H1 (cell line): Measurements from ENCODE around the gene SLC6A12. TPM values are rescaled to one million over a fixed set of nuclear protein-coding genes. Genes with fewer than 3 reads are reported as not detected.
A peak's percentile ranks its signal among the peaks of the same experiment; 100 is the strongest.

ENCODE experiments used
- CTCF ChIA-PET: fragments of 300-600 bp; sonication (Branson Sonifier 250); formaldehyde crosslinking; loops from one replicate; lab custom pipeline; 2021; ENCODE audit not compliant: partially characterized antibody; lab: Charles Lee
- POLR2A ChIA-PET: fragments of 300-600 bp; sonication (Branson Sonifier 250); formaldehyde crosslinking; loops from one replicate; lab custom pipeline; 2021; ENCODE audit warnings: inconsistent platforms; ENCODE audit not compliant: partially characterized antibody; lab: Charles Lee
- DNase-seq, 2 experiments: peaks; one replicate each; pipeline versions ENCODE4 v3.0.0 to v3.0.0-alpha.2; 2010 to 2022; ENCODE audit warnings: low spot score in 2 of 2, low read depth in 1 of 2, mixed read lengths in 1 of 2
- FAIRE-seq: peaks from 2 replicates; lab custom pipeline; 2011; peaks lifted over from hg19 to GRCh38; lab: Jason Lieb, UNC
- H2AFZ ChIP-seq: 2 replicates; pipeline ENCODE4 v1.8.1; 2012; ENCODE audit warnings: low read length, inconsistent platforms
- H2AK5ac ChIP-seq: 2 replicates; pipeline ENCODE4 v1.6.1; 2013; ENCODE audit warnings: low read depth, low read length
- H2BK120ac ChIP-seq: replicated peaks from 2 replicates; pipeline ENCODE3; 2013; ENCODE audit warnings: low read depth, low read length, inconsistent platforms
- H2BK12ac ChIP-seq: 2 replicates; pipeline ENCODE4 v1.6.1; 2013; ENCODE audit warnings: low read depth, low read length
- H2BK15ac ChIP-seq: 2 replicates; pipeline ENCODE4 v1.6.1; 2013; ENCODE audit warnings: low read length
- H2BK20ac ChIP-seq: 2 replicates; pipeline ENCODE4 v1.6.1; 2013; ENCODE audit warnings: low read length
- H2BK5ac ChIP-seq: 2 replicates; pipeline ENCODE4 v1.6.1; 2013; ENCODE audit warnings: low read depth, low read length
- H3K14ac ChIP-seq: 2 replicates; pipeline ENCODE4 v1.6.1; 2013; ENCODE audit warnings: inconsistent platforms; ENCODE audit not compliant: insufficient read length
- H3K18ac ChIP-seq: 2 replicates; pipeline ENCODE4 v1.6.1; 2013; ENCODE audit warnings: low read length; ENCODE audit errors: extremely low read depth
- H3K23ac ChIP-seq: 2 replicates; pipeline ENCODE4 v1.6.1; 2013; ENCODE audit warnings: inconsistent platforms; ENCODE audit not compliant: insufficient read length
- H3K23me2 ChIP-seq: 2 replicates; pipeline ENCODE4 v1.6.1; 2013; ENCODE audit warnings: low read depth, low read length
- H3K27ac ChIP-seq: 2 replicates; pipeline ENCODE4 v1.6.1; 2011; ENCODE audit warnings: low read depth, low read length, inconsistent platforms
- H3K27me3 ChIP-seq, 4 experiments: replicated peaks in 1 of 4; 1 replicate in 1 of 4; 2 replicates in 3 of 4; pipeline versions ENCODE4 v1.6.1 to v1.8.1; 2011 to 2013; ENCODE audit warnings: low read length in 3 of 4, mild to moderate bottlenecking in 3 of 4, inconsistent platforms in 2 of 4, mixed read lengths in 2 of 4, moderate library complexity in 1 of 4; ENCODE audit not compliant: control insufficient read depth in 3 of 4, insufficient read depth in 3 of 4; ENCODE audit errors: extremely low read depth in 1 of 4
- H3K36me3 ChIP-seq, 4 experiments: 2 replicates each; pipeline versions ENCODE4 v1.6.1 to v1.8.1; 2011 to 2013; ENCODE audit warnings: mild to moderate bottlenecking in 4 of 4, low read length in 3 of 4, moderate library complexity in 2 of 4, control low read depth in 1 of 4, inconsistent platforms in 1 of 4; ENCODE audit not compliant: insufficient read depth in 4 of 4, control insufficient read depth in 2 of 4
- H3K4ac ChIP-seq: replicated peaks from 2 replicates; pipeline ENCODE3; 2013; ENCODE audit warnings: low read length, low read depth, mixed read lengths, inconsistent platforms; ENCODE audit not compliant: insufficient read length
- H3K4me1 ChIP-seq, 4 experiments: replicated peaks in 1 of 4; 1 replicate in 1 of 4; 2 replicates in 3 of 4; pipeline versions ENCODE4 v1.6.1 to v1.8.1; 2011 to 2013; ENCODE audit warnings: low read length in 3 of 4, inconsistent platforms in 2 of 4, mixed read lengths in 1 of 4; ENCODE audit not compliant: insufficient read depth in 4 of 4, control insufficient read depth in 3 of 4
- H3K4me2 ChIP-seq, 2 experiments: 2 replicates each; pipeline versions ENCODE4 v1.6.1 to v1.8.1; 2011 to 2013; ENCODE audit warnings: low read depth in 2 of 2, low read length in 2 of 2, control low read depth in 1 of 2, inconsistent platforms in 1 of 2, mild to moderate bottlenecking in 1 of 2; ENCODE audit not compliant: insufficient read depth in 1 of 2
- H3K4me3 ChIP-seq, 4 experiments: fragments of 200-600, 300-600 bp in 1 of 4; sonication (generic), shearing (Covaris generic), sonication (Bioruptor Twin) in 1 of 4; 2 replicates each; pipeline versions ENCODE4 v1.5.1 to v1.8.1; 2011 to 2016; ENCODE audit warnings: low read length in 4 of 4, low read depth in 3 of 4, control low read depth in 2 of 4, inconsistent platforms in 2 of 4, mild to moderate bottlenecking in 2 of 4, mixed read lengths in 1 of 4, moderate library complexity in 1 of 4; ENCODE audit not compliant: insufficient read depth in 2 of 4; ENCODE audit errors: extremely low read depth in 1 of 4
- H3K56ac ChIP-seq: replicated peaks from 2 replicates; pipeline ENCODE3; 2013; ENCODE audit warnings: low read depth, mild to moderate bottlenecking, mixed read lengths, low read length, inconsistent platforms; ENCODE audit not compliant: insufficient read length
- H3K79me1 ChIP-seq: 2 replicates; pipeline ENCODE4 v1.6.1; 2013; ENCODE audit warnings: low read depth, low read length, control low read depth
- H3K79me2 ChIP-seq, 2 experiments: 2 replicates each; pipeline versions ENCODE4 v1.6.1 to v1.8.1; 2012 to 2013; ENCODE audit warnings: low read length in 2 of 2, mild to moderate bottlenecking in 2 of 2, inconsistent platforms in 1 of 2; ENCODE audit not compliant: insufficient read depth in 2 of 2, control insufficient read depth in 1 of 2
- H3K9ac ChIP-seq, 4 experiments: replicated peaks in 1 of 4; 1 replicate in 1 of 4; 2 replicates in 3 of 4; pipeline versions ENCODE4 v1.6.1 to v1.8.1; 2011 to 2013; ENCODE audit warnings: low read depth in 3 of 4, low read length in 3 of 4, control low read depth in 2 of 4, mild to moderate bottlenecking in 2 of 4, moderate library complexity in 2 of 4, inconsistent platforms in 1 of 4; ENCODE audit errors: extremely low read depth in 1 of 4
- H3K9me3 ChIP-seq, 2 experiments: 2 replicates each; pipeline versions ENCODE4 v1.6.1 to v1.8.1; 2012 to 2013; ENCODE audit warnings: mild to moderate bottlenecking in 2 of 2, moderate library complexity in 2 of 2, control low read depth in 1 of 2, inconsistent platforms in 1 of 2, low read depth in 1 of 2, low read length in 1 of 2, mixed read lengths in 1 of 2; ENCODE audit not compliant: insufficient read depth in 2 of 2
- H4K20me1 ChIP-seq, 2 experiments: replicated peaks in 1 of 2; 2 replicates each; pipeline versions ENCODE3 to v1.8.1; 2011 to 2013; ENCODE audit warnings: inconsistent platforms in 2 of 2, low read length in 2 of 2, mild to moderate bottlenecking in 1 of 2; ENCODE audit not compliant: insufficient read depth in 2 of 2, control insufficient read depth in 1 of 2
- H4K5ac ChIP-seq: 2 replicates; pipeline ENCODE4 v1.6.1; 2013; ENCODE audit warnings: low read length, low read depth, mixed read lengths, inconsistent platforms; ENCODE audit not compliant: insufficient read length
- H4K8ac ChIP-seq: 2 replicates; pipeline ENCODE4 v1.8.0; 2013; ENCODE audit warnings: mild to moderate bottlenecking, moderate library complexity, low read length, inconsistent platforms; ENCODE audit not compliant: insufficient read depth; ENCODE audit errors: extremely low read depth
- H4K91ac ChIP-seq: replicated peaks from 2 replicates; pipeline ENCODE3; 2013; ENCODE audit warnings: low read length, mixed read lengths, inconsistent platforms; ENCODE audit not compliant: insufficient read length
- ASH2L ChIP-seq: fragments of 200-600, 300-600 bp; sonication (generic); IDR thresholded peaks from one replicate; pipeline ENCODE4 v1.7.1; 2017; ENCODE audit warnings: low read length
- ATF3 ChIP-seq: IDR thresholded peaks from 2 replicates; pipeline ENCODE4 v1.6.1; 2011; ENCODE audit warnings: low read depth, mild to moderate bottlenecking, low read length; ENCODE audit not compliant: insufficient read depth
- CBX5 ChIP-seq: fragments of 300-800, 300-1000 bp; sonication (generic); IDR thresholded peaks from 2 replicates; pipeline ENCODE4 v1.7.1; 2016; ENCODE audit warnings: antibody characterized with exemption, low read length, low read depth
- CEBPB ChIP-seq: IDR thresholded peaks from 2 replicates; pipeline ENCODE4 v1.6.1; 2012; ENCODE audit warnings: low read depth, low read length
- CREB1 ChIP-seq: IDR thresholded peaks from 2 replicates; pipeline ENCODE4 v1.6.1; 2012; ENCODE audit warnings: inconsistent platforms
- GABPA ChIP-seq: IDR thresholded peaks from 2 replicates; pipeline ENCODE4 v1.6.1; 2011; ENCODE audit warnings: mild to moderate bottlenecking, low read length, moderate library complexity, borderline replicate concordance; ENCODE audit not compliant: insufficient read depth
- MAX ChIP-seq: IDR thresholded peaks from 2 replicates; pipeline ENCODE4 v1.6.1; 2012; ENCODE audit warnings: inconsistent platforms
- PHF8 ChIP-seq: fragments of 200-600 bp; sonication (generic); conservative IDR thresholded peaks from 2 replicates; pipeline ENCODE4 v1.7.1; 2012; ENCODE audit warnings: low read depth, mild to moderate bottlenecking, inconsistent platforms, low read length, moderate library complexity
- POU5F1 ChIP-seq: IDR thresholded peaks from 2 replicates; pipeline ENCODE4 v1.6.1; 2011; ENCODE audit warnings: low read depth, mild to moderate bottlenecking, low read length, moderate library complexity
- RBBP5 ChIP-seq: IDR thresholded peaks from 2 replicates; pipeline ENCODE4 v1.7.1; 2012; ENCODE audit warnings: low read depth, mild to moderate bottlenecking, inconsistent platforms, low read length, moderate library complexity, borderline replicate concordance
- TBP ChIP-seq: IDR thresholded peaks from 2 replicates; pipeline ENCODE4 v1.6.1; 2011; ENCODE audit warnings: low read depth, low read length, improper control_type of control experiment
- WGBS, 2 experiments: shearing (Covaris generic) in 1 of 2; methylation state at CpG; one replicate each; pipeline versions ENCODE4 v1.1.6 to v1.1.7; 2013 to 2015; ENCODE audit warnings: low lambda C conversion rate in 2 of 2, mixed read lengths in 2 of 2, inconsistent platforms in 1 of 2, low coverage in 1 of 2, missing lambda C conversion rate in 1 of 2; ENCODE audit not compliant: insufficient replicate concordance in 2 of 2, insufficient coverage in 1 of 2, insufficient read length in 1 of 2; ENCODE audit errors: extremely low coverage in 1 of 2, missing lambda C conversion rate in 1 of 2; 5-methylcytosine and 5-hydroxymethylcytosine counted together
- polyA plus RNA-seq, 7 experiments: library from polyadenylated mRNA; depleted of rRNA in 3 of 7; stranded (reverse) in 5 of 7; unstranded in 2 of 7; fragments of >200 nt in 5 of 7; fragments of 200-250 nt in 2 of 7; gene quantifications; 1 replicate in 5 of 7; 2 replicates in 1 of 7; 4 replicates in 1 of 7; pipeline versions ENCODE4 v1.2.1 to v1.2.3, GENCODE V29; 2011 to 2013; ENCODE audit warnings: missing spikeins in 2 of 7, mixed read lengths in 2 of 7
- total RNA-seq: library from RNA; stranded (reverse); fragmentation: NEBNext Ultra II Directional; extraction: Animal tissue kit (Norgen Biotek cat#: 25700); gene quantifications from 2 replicates; pipeline ENCODE4 v1.2.1, GENCODE V29; 2021

Gene SLC6A12
- total and polyA plus RNA-seq, 2 of the 8 experiments (the other 6 are each of a cell fraction or from before 2014, with no cell fraction given) = 0.70 to 1.1 TPM

GRCh38 chr12:188910-189621 is 24.9 kb downstream of the SLC6A12 start:
- peak overlapping the region; percentile 80 for H4K91ac ChIP-seq
- H3K23ac ChIP-seq = no peak overlapping the region
- no peak overlapping the region; the same call in 1 of the 2 replicates for H2BK5ac ChIP-seq
- H3K27ac ChIP-seq = no peak overlapping the region
- FAIRE-seq = no peak
- 0 out of 2 replicates have a peak overlapping the region, but pooled peaks have one; percentile 61 for H2BK20ac ChIP-seq
- peak overlapping the region; percentile 61 for H3K56ac ChIP-seq
- no peaks in the 10 kb centered on the region for H3K79me2 ChIP-seq
- H4K8ac ChIP-seq = peak overlapping the region; percentile 84; the same call in 1 of the 2 replicates
- no peaks in the 10 kb centered on the region for H4K20me1 ChIP-seq
- H3K36me3 ChIP-seq = no peaks in the 10 kb centered on the region
- peak overlapping the region; percentile 78 to 90 for H3K4me2 ChIP-seq
- peak overlapping the region; percentile 47 for H4K5ac ChIP-seq
- no peak overlapping the region for H2BK120ac ChIP-seq
- CTCF ChIA-PET = interaction anchor here (0.7 to 7.0 kb wide), 25 partner anchors 10 to 109 kb away, joined by 3 to 71 read pairs (median 6); partner anchors contain the start of gene SLC6A12
- H3K27me3 ChIP-seq = peaks cover 0 to 15% (median 5%) of the 10 kb centered on the region in 4 experiments; a peak in 5 of 7 replicates
- peak overlapping the region; percentile 98; the same call in 1 of the 2 replicates for H2AFZ ChIP-seq
- H2BK12ac ChIP-seq = peak overlapping the region; percentile 62; the same call in 1 of the 2 replicates
- DNase-seq = peak in 1 of 2 experiments; percentile 87
- no peak overlapping the region for H3K14ac ChIP-seq
- peaks cover 0 to 3% (median 2%) of the 10 kb centered on the region in 4 experiments; a peak in 2 of 7 replicates for H3K4me1 ChIP-seq
- peak overlapping the region; percentile 95 for H3K4ac ChIP-seq
- H2AK5ac ChIP-seq = no peak overlapping the region
- POLR2A ChIA-PET = interaction anchor here (1.2 to 2.1 kb wide), 2 partner anchors 17 to 24 kb away, joined by 3 to 4 read pairs; no protein-coding TSS in a partner anchor
- H3K23me2 ChIP-seq = peaks cover 2% of the 10 kb centered on the region; the same call in 1 of the 2 replicates
- H3K4me3 ChIP-seq = peak overlapping the region; percentile 42 to 73 (median 58)
- H3K79me1 ChIP-seq = no peaks in the 10 kb centered on the region
- WGBS, 2 experiments = 18% methylated on average over 27 of the region's 52 CpGs; no CpG with 5 or more reads in 1 of the 2 experiments
- peak overlapping the region; percentile 90 for H3K18ac ChIP-seq
- H3K9me3 ChIP-seq = no peaks in the 10 kb centered on the region; a peak in 1 of 4 replicates
- H2BK15ac ChIP-seq = 0 out of 2 replicates have a peak overlapping the region, but pooled peaks have one; percentile 8
- H3K9ac ChIP-seq = no peak overlapping the region
- TF ChIP-seq TBP (no peak), ASH2L (peak; percentile 30), PHF8 (0 out of 2 replicates have a peak, but pooled peaks have one; percentile 11), MAX (peak; percentile 58), GABPA (0 out of 2 replicates have a peak, but pooled peaks have one; percentile 63), ATF3 (no peak), CEBPB (no peak), CBX5 (no peak), POU5F1 (no peak), RBBP5 (no peak), CREB1 (no peak)
